ENCODE data around the gene PGGT1B.

Gene PGGT1B

GRCh38 chr5:115289104-115289503, 26.4 kb upstream of the PGGT1B start:
- TF ChIP-seq CTCF (IDR thresholded peaks at IDR 0.05; ENCODE audit: low read depth, low read length) = no peak
- Histone ChIP-seq H3K27ac (no peak overlapping the region), H3K4me3 (ENCODE audit: low read depth, low read length) (no peak overlapping the region), H3K27me3 (ENCODE audit: insufficient read depth, low read depth, severe bottlenecking) (no peaks in the 10 kb centered on the region), H3K9me3 (ENCODE audit: severe bottlenecking) (no peaks in the 10 kb centered on the region), H3K36me3 (no peaks in the 10 kb centered on the region)
- no peak for DNase-seq

GRCh38 chr5:115284021-115284420, 21.3 kb upstream of the PGGT1B start:
- no peak for TF ChIP-seq CTCF (IDR thresholded peaks at IDR 0.05; ENCODE audit: low read depth, low read length)
- H3K9me3 ChIP-seq (ENCODE audit: severe bottlenecking) = no peaks in the 10 kb centered on the region
- no peaks in the 10 kb centered on the region for H3K27me3 ChIP-seq (ENCODE audit: insufficient read depth, low read depth, severe bottlenecking)
- DNase-seq = no peak
- no peak overlapping the region for H3K27ac ChIP-seq
- H3K4me3 ChIP-seq (ENCODE audit: low read depth, low read length) = no peak overlapping the region
- H3K36me3 ChIP-seq = no peaks in the 10 kb centered on the region

GRCh38 chr5:115282131-115282530, 19.5 kb upstream of the PGGT1B start:
- Histone ChIP-seq H3K27ac (no peak overlapping the region), H3K4me3 (ENCODE audit: low read depth, low read length) (no peak overlapping the region), H3K36me3 (no peaks in the 10 kb centered on the region), H3K27me3 (ENCODE audit: insufficient read depth, low read depth, severe bottlenecking) (no peaks in the 10 kb centered on the region), H3K9me3 (ENCODE audit: severe bottlenecking) (no peaks in the 10 kb centered on the region)
- DNase-seq = no peak
- TF ChIP-seq CTCF (IDR thresholded peaks at IDR 0.05; ENCODE audit: low read depth, low read length) = no peak

- no peak for TF ChIP-seq CTCF (IDR thresholded peaks at IDR 0.05; ENCODE audit: low read depth, low read length)
- Histone ChIP-seq H3K27me3 (ENCODE audit: insufficient read depth, low read depth, severe bottlenecking) (no peaks in the 10 kb centered on the region), H3K36me3 (no peaks in the 10 kb centered on the region; the same call in 1 of the 2 replicates), H3K27ac (no peak overlapping the region), H3K4me3 (ENCODE audit: low read depth, low read length) (no peak overlapping the region), H3K9me3 (ENCODE audit: severe bottlenecking) (no peaks in the 10 kb centered on the region)
- no peak for DNase-seq
Measured at GRCh38 chr5:115274584-115274983, 11.9 kb upstream of the PGGT1B start.

GRCh38 chr5:115272297-115272958, 9.8 kb upstream of the PGGT1B start:
- Histone ChIP-seq H3K4me3 (ENCODE audit: low read depth, low read length) (no peak overlapping the region), H3K27ac (no peak overlapping the region), H3K27me3 (ENCODE audit: insufficient read depth, low read depth, severe bottlenecking) (no peaks in the 10 kb centered on the region), H3K36me3 (no peaks in the 10 kb centered on the region; the same call in 1 of the 2 replicates), H3K9me3 (ENCODE audit: severe bottlenecking) (no peaks in the 10 kb centered on the region)
- no peak for TF ChIP-seq CTCF (IDR thresholded peaks at IDR 0.05; ENCODE audit: low read depth, low read length)
- DNase-seq = no peak

All from WERI-Rb-1 (cell line).